Smooth muscle cell of the brain vasculature (primary cell): Measurements from ENCODE around the gene ANKRD9.
A peak's percentile ranks its signal among the peaks of the same experiment; 100 is the strongest.

Source experiments
- DNase-seq: peaks from one replicate; pipeline ENCODE4 v3.0.0-alpha.2; 2012; ENCODE audit warnings: low read depth, low spot score

Gene ANKRD9

GRCh38 chr14:102513899-102514772, 4.6 kb upstream of the ANKRD9 start:
- DNase-seq: no peak

- DNase-seq: no peak
These were observed 3.3 kb upstream of the ANKRD9 start for GRCh38 chr14:102512793-102513300.

- DNase-seq: no peak
These were observed 2.0 kb upstream of the ANKRD9 start for GRCh38 chr14:102511538-102511937.

GRCh38 chr14:102510616-102511520, 1.3 kb upstream of the ANKRD9 start:
- DNase-seq: no peak

- DNase-seq: no peak
These were observed 516 bp downstream of the ANKRD9 start for GRCh38 chr14:102508774-102509745.

- DNase-seq: no peak
These were observed 1.2 kb downstream of the ANKRD9 start for GRCh38 chr14:102508410-102508773.

- DNase-seq: no peak
These were observed 1.7 kb downstream of the ANKRD9 start for GRCh38 chr14:102507857-102508312.

- no peak for DNase-seq
These were observed 2.3 kb downstream of the ANKRD9 start for GRCh38 chr14:102507081-102507856.

GRCh38 chr14:102506626-102506925, 3.0 kb downstream of the ANKRD9 start:
- no peak for DNase-seq

GRCh38 chr14:102505775-102506625, 3.6 kb downstream of the ANKRD9 start:
- no peak for DNase-seq

- DNase-seq: no peak
These were observed 4.5 kb downstream of the ANKRD9 start for GRCh38 chr14:102505000-102505619.

GRCh38 chr14:102504328-102504999, 5.1 kb downstream of the ANKRD9 start:
- no peak for DNase-seq

- DNase-seq: no peak
These were observed 5.8 kb downstream of the ANKRD9 start for GRCh38 chr14:102503641-102504327.

GRCh38 chr14:102502571-102502970, 7.0 kb downstream of the ANKRD9 start:
- DNase-seq: no peak

GRCh38 chr14:102501751-102502315, 7.7 kb downstream of the ANKRD9 start:
- DNase-seq: no peak

GRCh38 chr14:102500713-102501112, 8.9 kb downstream of the ANKRD9 start:
- DNase-seq: no peak

- DNase-seq: peak; percentile 63
These were observed 9.4 kb downstream of the ANKRD9 start for GRCh38 chr14:102500158-102500662.
